Measurements from ENCODE around the gene SPSB4.

SPSB4 gene

GRCh38 chr3:141064255-141064926 lies 13.2 kb downstream of the SPSB4 start:
- Histone ChIP-seq H3K9ac (ENCODE audit: low read length) (no peak overlapping the region), H2AFZ (ENCODE audit: low read depth, low read length) (no peak overlapping the region), H3K4me2 (ENCODE audit: low read length, poor library complexity, severe bottlenecking) (no peak overlapping the region), H3K23ac (ENCODE audit: low read length in 2 of 2) (no peak overlapping the region), H2BK5ac (ENCODE audit: low read depth, low read length, poor library complexity, severe bottlenecking) (no peak overlapping the region), H3K14ac (ENCODE audit: low read length in 2 of 2) (no peak overlapping the region), H4K8ac (ENCODE audit: low read length) (no peak overlapping the region), H3K79me1 (replicated peaks; ENCODE audit: low read length, poor library complexity, severe bottlenecking) (no peaks in the 10 kb centered on the region), H2AK5ac (ENCODE audit: low read length, severe bottlenecking) (no peak overlapping the region), H3K4me3 (ENCODE audit: insufficient read depth in 1 of 2, low read depth in 1 of 2, low read length in 2 of 2) (no peak overlapping the region), H3K27me3 (ENCODE audit: control insufficient read depth in 1 of 2, insufficient read depth in 1 of 2, low read length in 2 of 2) (peaks cover 15 to 23% of the 10 kb centered on the region in 2 experiments), H3K36me3 (ENCODE audit: control insufficient read depth in 1 of 2, insufficient read depth in 2 of 2, low read depth in 1 of 2, low read length in 2 of 2) (no peaks in the 10 kb centered on the region), H2BK12ac (ENCODE audit: low read length in 2 of 2) (no peak overlapping the region), H3K18ac (ENCODE audit: low read depth in 1 of 2, low read length in 2 of 2) (no peak overlapping the region), H3K4ac (ENCODE audit: low read depth in 1 of 2, low read length in 2 of 2) (no peak overlapping the region), H3K9me3 (ENCODE audit: control insufficient read depth, low read length) (no peaks in the 10 kb centered on the region), H2BK15ac (ENCODE audit: low read depth, poor library complexity, severe bottlenecking) (no peak overlapping the region), H4K91ac (ENCODE audit: low read length) (no peak overlapping the region), H2BK120ac (ENCODE audit: low read depth, low read length) (no peak overlapping the region), H3K27ac (ENCODE audit: low read length, poor library complexity, severe bottlenecking) (peak overlapping the region; percentile 28), H3K4me1 (ENCODE audit: control insufficient read depth, insufficient read depth, low read depth, low read length) (peaks cover 9% of the 10 kb centered on the region)
- no peak for DNase-seq
- 96% methylated on average over 6 of the region's 6 CpGs for WGBS

DNA sequence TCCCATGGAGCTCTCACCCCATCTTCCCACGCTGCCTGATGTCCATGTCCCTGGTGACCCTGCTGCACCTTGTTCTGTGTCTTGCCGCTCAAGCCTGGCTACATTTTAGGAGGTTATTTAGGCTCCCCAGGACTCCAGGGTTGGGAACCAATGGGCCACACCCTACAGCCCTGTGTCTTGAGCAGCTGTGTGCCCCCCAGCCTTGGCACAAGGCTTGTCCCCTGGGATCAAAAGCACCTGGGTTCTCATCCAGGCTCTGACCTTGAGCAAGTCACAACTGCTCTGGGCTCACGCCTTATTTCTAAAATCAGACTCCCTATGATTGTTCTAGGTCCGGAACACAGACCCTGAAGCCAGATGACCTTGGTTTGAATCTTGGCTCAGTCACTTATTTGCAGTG lies 14.1 kb downstream of the SPSB4 start:
- H4K8ac ChIP-seq (ENCODE audit: low read length), result no peak overlapping the region
- H2BK15ac ChIP-seq (ENCODE audit: low read depth, poor library complexity, severe bottlenecking), result no peak overlapping the region
- no peak overlapping the region for H3K27ac ChIP-seq (ENCODE audit: low read length, poor library complexity, severe bottlenecking)
- no peak overlapping the region for H3K9ac ChIP-seq (ENCODE audit: low read length)
- H3K23ac ChIP-seq (ENCODE audit: low read length in 2 of 2), result no peak overlapping the region
- H4K91ac ChIP-seq (ENCODE audit: low read length), result no peak overlapping the region
- H2BK12ac ChIP-seq (ENCODE audit: low read length in 2 of 2), result no peak overlapping the region
- H3K27me3 ChIP-seq (ENCODE audit: control insufficient read depth in 1 of 2, insufficient read depth in 1 of 2, low read length in 2 of 2), result peaks cover 9 to 25% of the 10 kb centered on the region in 2 experiments
- no peak overlapping the region for H3K18ac ChIP-seq (ENCODE audit: low read depth in 1 of 2, low read length in 2 of 2)
- no peak overlapping the region for H2AFZ ChIP-seq (ENCODE audit: low read depth, low read length)
- H3K4me1 ChIP-seq (ENCODE audit: control insufficient read depth, insufficient read depth, low read depth, low read length), result peaks cover 9% of the 10 kb centered on the region
- H2AK5ac ChIP-seq (ENCODE audit: low read length, severe bottlenecking), result no peak overlapping the region
- H3K79me1 ChIP-seq (replicated peaks; ENCODE audit: low read length, poor library complexity, severe bottlenecking), result no peaks in the 10 kb centered on the region
- DNase-seq, result no peak
- no peaks in the 10 kb centered on the region for H3K36me3 ChIP-seq (ENCODE audit: control insufficient read depth in 1 of 2, insufficient read depth in 2 of 2, low read depth in 1 of 2, low read length in 2 of 2)
- no peak overlapping the region for H2BK120ac ChIP-seq (ENCODE audit: low read depth, low read length)
- H3K9me3 ChIP-seq (ENCODE audit: control insufficient read depth, low read length), result no peaks in the 10 kb centered on the region
- H3K14ac ChIP-seq (ENCODE audit: low read length in 2 of 2), result peak overlapping the region in 1 of 2 experiments; percentile 27
- no peak overlapping the region for H3K4me2 ChIP-seq (ENCODE audit: low read length, poor library complexity, severe bottlenecking)
- H3K4me3 ChIP-seq (ENCODE audit: insufficient read depth in 1 of 2, low read depth in 1 of 2, low read length in 2 of 2), result no peak overlapping the region
- H3K4ac ChIP-seq (ENCODE audit: low read depth in 1 of 2, low read length in 2 of 2), result no peak overlapping the region
- no peak overlapping the region for H2BK5ac ChIP-seq (ENCODE audit: low read depth, low read length, poor library complexity, severe bottlenecking)
- WGBS, result 78% methylated on average over 4 of the region's 4 CpGs

GRCh38 chr3:141065841-141066805 lies 15.0 kb downstream of the SPSB4 start:
- H3K4me1 ChIP-seq (ENCODE audit: control insufficient read depth, insufficient read depth, low read depth, low read length), result peaks cover 11% of the 10 kb centered on the region
- no peak overlapping the region for H2AK5ac ChIP-seq (ENCODE audit: low read length, severe bottlenecking)
- H4K91ac ChIP-seq (ENCODE audit: low read length), result peak overlapping the region; percentile 40
- H3K4me3 ChIP-seq (ENCODE audit: insufficient read depth in 1 of 2, low read depth in 1 of 2, low read length in 2 of 2), result peak overlapping the region in 1 of 2 experiments; percentile 11
- no peaks in the 10 kb centered on the region for H3K79me1 ChIP-seq (replicated peaks; ENCODE audit: low read length, poor library complexity, severe bottlenecking)
- peaks cover 9 to 25% of the 10 kb centered on the region in 2 experiments for H3K27me3 ChIP-seq (ENCODE audit: control insufficient read depth in 1 of 2, insufficient read depth in 1 of 2, low read length in 2 of 2)
- H2BK5ac ChIP-seq (ENCODE audit: low read depth, low read length, poor library complexity, severe bottlenecking), result no peak overlapping the region
- no peak overlapping the region for H3K4me2 ChIP-seq (ENCODE audit: low read length, poor library complexity, severe bottlenecking)
- H3K14ac ChIP-seq (ENCODE audit: low read length in 2 of 2), result no peak overlapping the region
- H3K9me3 ChIP-seq (ENCODE audit: control insufficient read depth, low read length), result no peaks in the 10 kb centered on the region
- no peak overlapping the region for H3K23ac ChIP-seq (ENCODE audit: low read length in 2 of 2)
- 96% methylated on average over 76 of the region's 81 CpGs for WGBS
- H4K8ac ChIP-seq (ENCODE audit: low read length), result peak overlapping the region; percentile 9
- no peak overlapping the region for H3K4ac ChIP-seq (ENCODE audit: low read depth in 1 of 2, low read length in 2 of 2)
- no peak overlapping the region for H3K27ac ChIP-seq (ENCODE audit: low read length, poor library complexity, severe bottlenecking)
- H2AFZ ChIP-seq (ENCODE audit: low read depth, low read length), result no peak overlapping the region
- no peak overlapping the region for H2BK120ac ChIP-seq (ENCODE audit: low read depth, low read length)
- H3K18ac ChIP-seq (ENCODE audit: low read depth in 1 of 2, low read length in 2 of 2), result no peak overlapping the region
- no peak overlapping the region for H2BK12ac ChIP-seq (ENCODE audit: low read length in 2 of 2)
- DNase-seq, result no peak
- no peak overlapping the region for H3K9ac ChIP-seq (ENCODE audit: low read length)
- no peaks in the 10 kb centered on the region for H3K36me3 ChIP-seq (ENCODE audit: control insufficient read depth in 1 of 2, insufficient read depth in 2 of 2, low read depth in 1 of 2, low read length in 2 of 2)
- H2BK15ac ChIP-seq (ENCODE audit: low read depth, poor library complexity, severe bottlenecking), result no peak overlapping the region
